ENCODE data around the gene MFF. TPM values are rescaled to one million over a fixed set of nuclear protein-coding genes. Genes with fewer than 3 reads are reported as not detected.

The MFF gene
- total RNA-seq, 1 donor from 2014 or later: 53.0 TPM

DNA sequence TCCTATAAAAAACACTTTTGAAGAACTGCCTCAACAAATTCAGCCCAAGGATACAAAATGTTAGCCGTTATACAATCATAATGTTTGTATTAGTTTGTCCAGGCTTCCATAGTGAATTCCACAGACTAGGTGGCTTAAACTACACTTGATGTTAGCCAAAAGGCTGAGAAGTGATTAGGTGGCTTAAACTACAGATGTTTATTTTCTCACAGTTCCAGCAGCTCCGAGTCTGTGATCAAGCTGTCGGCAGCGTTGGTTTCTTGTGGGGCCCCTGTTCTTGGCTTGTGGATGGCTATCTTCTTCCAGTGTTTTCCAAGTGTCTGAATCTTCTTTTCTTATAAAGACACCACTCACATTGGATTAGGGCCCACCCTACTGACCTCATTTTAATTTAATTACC lies 31.5 kb upstream of the MFF start:
- H3K4me3 ChIP-seq: no peak overlapping the region
- H3K4me1 ChIP-seq: no peaks in the 10 kb centered on the region
- H3K27me3 ChIP-seq (ENCODE audit: low read depth): no peaks in the 10 kb centered on the region
- no peak overlapping the region for H3K27ac ChIP-seq
- intact Hi-C loops (cut with DNase I): no loop called here
- no peaks in the 10 kb centered on the region for H3K9me3 ChIP-seq
- no peaks in the 10 kb centered on the region for H3K36me3 ChIP-seq
- TF ChIP-seq, protein P1, sequence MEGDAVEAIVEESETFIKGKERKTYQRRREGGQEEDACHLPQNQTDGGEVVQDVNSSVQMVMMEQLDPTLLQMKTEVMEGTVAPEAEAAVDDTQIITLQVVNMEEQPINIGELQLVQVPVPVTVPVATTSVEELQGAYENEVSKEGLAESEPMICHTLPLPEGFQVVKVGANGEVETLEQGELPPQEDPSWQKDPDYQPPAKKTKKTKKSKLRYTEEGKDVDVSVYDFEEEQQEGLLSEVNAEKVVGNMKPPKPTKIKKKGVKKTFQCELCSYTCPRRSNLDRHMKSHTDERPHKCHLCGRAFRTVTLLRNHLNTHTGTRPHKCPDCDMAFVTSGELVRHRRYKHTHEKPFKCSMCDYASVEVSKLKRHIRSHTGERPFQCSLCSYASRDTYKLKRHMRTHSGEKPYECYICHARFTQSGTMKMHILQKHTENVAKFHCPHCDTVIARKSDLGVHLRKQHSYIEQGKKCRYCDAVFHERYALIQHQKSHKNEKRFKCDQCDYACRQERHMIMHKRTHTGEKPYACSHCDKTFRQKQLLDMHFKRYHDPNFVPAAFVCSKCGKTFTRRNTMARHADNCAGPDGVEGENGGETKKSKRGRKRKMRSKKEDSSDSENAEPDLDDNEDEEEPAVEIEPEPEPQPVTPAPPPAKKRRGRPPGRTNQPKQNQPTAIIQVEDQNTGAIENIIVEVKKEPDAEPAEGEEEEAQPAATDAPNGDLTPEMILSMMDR (IDR thresholded peaks at IDR 0.05): no peak
- ATAC-seq (no peak), DNase-seq (no peak)

DNA sequence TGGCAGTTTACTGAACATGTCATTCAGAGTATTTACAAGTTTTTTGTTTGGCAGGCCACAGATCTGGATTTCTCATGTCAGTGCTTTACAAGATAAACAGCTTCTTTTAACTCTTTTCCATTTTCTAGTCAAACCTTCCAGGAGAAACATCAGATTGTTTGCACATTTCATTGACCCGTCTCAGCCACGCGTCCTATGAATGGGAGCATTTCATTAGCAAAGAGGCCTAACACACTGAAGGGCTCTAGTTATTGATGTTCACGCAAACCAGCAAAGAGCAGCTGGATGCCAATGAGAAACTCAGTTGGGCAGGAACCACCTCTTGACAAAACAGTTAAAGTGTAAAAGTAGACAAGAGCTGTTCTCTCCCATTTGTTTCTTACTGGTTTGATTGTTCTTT lies 29.2 kb upstream of the MFF start:
- Histone ChIP-seq H3K4me3 (no peak overlapping the region), H3K36me3 (no peaks in the 10 kb centered on the region), H3K9me3 (no peaks in the 10 kb centered on the region), H3K4me1 (no peaks in the 10 kb centered on the region), H3K27me3 (ENCODE audit: low read depth) (no peaks in the 10 kb centered on the region), H3K27ac (no peak overlapping the region)
- TF ChIP-seq, protein P1 (IDR thresholded peaks at IDR 0.05): no peak
- DNase-seq: no peak
- no peak for ATAC-seq
- intact Hi-C loops (cut with DNase I): no loop called here

DNA sequence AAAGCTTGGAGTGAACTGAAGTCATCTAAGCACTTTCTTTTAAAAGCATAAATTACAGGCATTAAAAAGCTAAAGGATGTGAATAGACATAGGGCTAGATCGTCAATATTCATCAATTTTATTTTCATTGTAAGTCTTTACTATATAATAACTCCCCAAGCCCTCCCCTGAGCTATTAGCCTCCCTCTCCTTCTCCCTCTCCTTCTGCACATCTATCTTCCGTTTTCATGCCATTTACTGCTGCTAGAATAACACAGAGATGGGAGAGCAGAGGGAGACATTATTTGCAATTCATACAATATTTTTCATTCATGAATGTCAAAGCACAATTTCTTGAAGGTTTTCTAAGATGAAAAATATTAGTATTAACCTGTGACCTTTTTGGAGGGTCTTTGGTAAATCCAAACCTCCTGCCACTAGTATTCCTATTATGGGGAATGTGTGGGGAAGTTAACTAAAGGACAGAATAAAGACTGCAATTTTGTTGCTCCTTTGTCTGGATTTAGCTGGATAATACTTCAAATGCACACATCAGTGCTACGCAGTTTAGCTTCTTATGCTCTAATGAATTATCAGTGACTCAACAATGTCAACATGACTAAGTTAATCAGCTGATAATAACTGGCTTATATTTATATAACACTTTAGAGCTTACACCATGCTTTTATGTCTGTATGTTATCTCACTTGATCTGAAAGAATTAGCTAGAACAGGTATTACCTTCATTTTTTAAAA lies 28.2 kb upstream of the MFF start:
- Histone ChIP-seq H3K27ac (no peak overlapping the region), H3K36me3 (no peaks in the 10 kb centered on the region), H3K27me3 (ENCODE audit: low read depth) (no peaks in the 10 kb centered on the region), H3K4me1 (no peaks in the 10 kb centered on the region), H3K9me3 (no peaks in the 10 kb centered on the region), H3K4me3 (no peak overlapping the region)
- ATAC-seq (no peak), DNase-seq (no peak)
- TF ChIP-seq, protein P1 (IDR thresholded peaks at IDR 0.05): no peak
- intact Hi-C loops (cut with DNase I): no loop called here

DNA sequence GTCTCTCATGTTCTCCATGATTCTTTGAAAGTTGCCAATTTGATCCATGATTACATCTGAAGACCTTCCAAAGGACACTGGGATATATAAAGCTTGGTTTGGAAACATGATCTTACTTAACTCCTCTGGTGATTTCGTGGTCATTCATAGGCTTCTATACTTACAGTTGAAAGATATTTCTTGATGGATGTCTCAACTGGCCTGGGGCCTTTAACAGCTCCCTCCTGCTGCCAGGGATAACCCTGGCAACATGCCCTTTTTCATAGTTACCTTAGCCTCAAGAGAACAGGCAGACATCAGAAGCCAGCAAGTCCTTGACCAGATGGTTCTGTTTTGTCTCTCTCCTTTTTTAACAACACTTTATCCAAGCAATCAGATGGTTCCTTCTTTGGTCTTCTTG lies 23.5 kb upstream of the MFF start:
- DNase-seq (no peak), ATAC-seq (no peak)
- intact Hi-C loops (cut with DNase I): no loop called here
- Histone ChIP-seq H3K4me3 (no peak overlapping the region), H3K27me3 (ENCODE audit: low read depth) (no peaks in the 10 kb centered on the region), H3K4me1 (no peaks in the 10 kb centered on the region), H3K36me3 (no peaks in the 10 kb centered on the region), H3K9me3 (no peaks in the 10 kb centered on the region), H3K27ac (no peak overlapping the region)
- TF ChIP-seq, protein P1 (IDR thresholded peaks at IDR 0.05): no peak

DNA sequence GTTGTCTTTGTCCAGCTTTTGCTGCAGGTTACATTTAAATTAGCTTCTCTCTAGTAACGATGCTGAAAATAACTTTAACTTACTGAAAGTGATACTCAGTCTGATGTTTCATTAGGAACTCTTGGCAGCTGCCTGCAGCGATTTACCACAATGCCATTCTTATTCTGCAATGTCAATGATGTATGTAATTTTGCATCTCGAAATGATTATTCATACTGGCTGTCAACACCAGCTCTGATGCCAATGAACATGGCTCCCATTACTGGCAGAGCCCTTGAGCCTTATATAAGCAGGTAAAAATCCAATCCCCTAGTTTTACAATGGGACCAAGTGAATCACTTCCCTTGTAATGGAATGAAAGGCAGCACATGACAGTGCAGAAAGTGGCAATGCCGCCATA lies 16.3 kb upstream of the MFF start:
- ATAC-seq (no peak), DNase-seq (no peak)
- Histone ChIP-seq H3K9me3 (no peaks in the 10 kb centered on the region), H3K4me3 (no peak overlapping the region), H3K27ac (no peak overlapping the region), H3K4me1 (no peaks in the 10 kb centered on the region), H3K36me3 (no peaks in the 10 kb centered on the region), H3K27me3 (ENCODE audit: low read depth) (no peaks in the 10 kb centered on the region)
- TF ChIP-seq, protein P1 (IDR thresholded peaks at IDR 0.05): no peak
- intact Hi-C loops (cut with DNase I): no loop called here
